ENCODE data around the gene SMC2.

Gene SMC2

DNA sequence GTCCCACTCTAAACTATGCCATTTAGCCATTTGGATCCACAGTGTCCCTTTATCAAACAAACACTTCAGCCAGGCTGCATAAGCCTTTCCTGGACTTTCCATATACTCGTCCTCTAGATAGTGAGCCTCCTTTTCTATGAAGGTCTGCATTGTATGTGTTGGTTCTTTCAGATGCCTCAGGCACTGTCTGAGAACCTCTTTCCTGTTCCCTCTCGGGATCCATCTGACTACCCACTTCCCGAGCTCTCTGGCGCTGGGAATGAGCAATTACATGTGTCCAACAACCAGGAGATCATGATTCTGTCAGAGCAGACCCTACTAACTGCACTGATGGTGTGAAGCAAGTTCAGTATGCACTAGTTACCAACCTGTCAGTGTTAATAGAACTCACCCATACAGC is 14.2 kb downstream of the SMC2 start:
- Histone ChIP-seq H3K9me3 (ENCODE audit: low read length) (no peaks in the 10 kb centered on the region), H3K27me3 (ENCODE audit: control insufficient read depth in 1 of 2, insufficient read depth in 2 of 2, low read length in 2 of 2) (no peaks in the 10 kb centered on the region), H3K4me1 (ENCODE audit: insufficient read depth, low read length) (no peaks in the 10 kb centered on the region), H3K4me3 (ENCODE audit: low read depth in 1 of 2, low read length in 2 of 2) (no peak overlapping the region), H3K36me3 (ENCODE audit: insufficient read depth, low read length) (peaks cover 14% of the 10 kb centered on the region), H3K27ac (ENCODE audit: low read depth, low read length) (no peak overlapping the region), H3K9ac (ENCODE audit: low read length) (no peak overlapping the region)

DNA sequence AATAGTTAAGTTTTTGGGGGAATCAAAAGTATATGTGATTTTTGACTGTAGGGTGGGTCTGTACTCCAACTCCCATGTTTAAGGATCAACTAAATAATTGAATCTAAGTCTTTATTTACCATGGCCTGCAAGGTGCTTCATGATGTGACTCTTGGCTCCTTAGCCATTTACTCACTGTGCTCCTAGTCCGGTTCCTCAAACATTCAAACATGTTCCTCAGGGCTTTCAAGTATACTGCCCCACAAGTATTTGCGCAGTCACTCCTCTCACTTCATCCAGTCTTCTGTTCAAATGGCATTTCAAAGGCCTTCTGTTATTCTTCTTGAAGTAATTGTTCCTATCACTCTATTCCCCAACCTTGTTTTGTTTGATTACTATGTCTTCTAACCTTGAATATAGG is 16.4 kb downstream of the SMC2 start:
- H3K27ac ChIP-seq (ENCODE audit: low read depth, low read length): no peak overlapping the region
- peaks cover 5% of the 10 kb centered on the region for H3K36me3 ChIP-seq (ENCODE audit: insufficient read depth, low read length)
- H3K4me1 ChIP-seq (ENCODE audit: insufficient read depth, low read length): no peaks in the 10 kb centered on the region
- no peaks in the 10 kb centered on the region for H3K27me3 ChIP-seq (ENCODE audit: control insufficient read depth in 1 of 2, insufficient read depth in 2 of 2, low read length in 2 of 2)
- H3K4me3 ChIP-seq (ENCODE audit: low read depth in 1 of 2, low read length in 2 of 2): no peak overlapping the region
- no peaks in the 10 kb centered on the region for H3K9me3 ChIP-seq (ENCODE audit: low read length)
- H3K9ac ChIP-seq (ENCODE audit: low read length): no peak overlapping the region

- Histone ChIP-seq H3K9me3 (ENCODE audit: low read length) (no peaks in the 10 kb centered on the region), H3K4me3 (ENCODE audit: low read depth in 1 of 2, low read length in 2 of 2) (no peak overlapping the region), H3K27me3 (ENCODE audit: control insufficient read depth in 1 of 2, insufficient read depth in 2 of 2, low read length in 2 of 2) (no peaks in the 10 kb centered on the region), H3K36me3 (ENCODE audit: insufficient read depth, low read length) (peaks cover 23% of the 10 kb centered on the region), H3K4me1 (ENCODE audit: insufficient read depth, low read length) (no peaks in the 10 kb centered on the region), H3K27ac (ENCODE audit: low read depth, low read length) (no peak overlapping the region), H3K9ac (ENCODE audit: low read length) (no peak overlapping the region)
Measured at GRCh38 chr9:104118916-104119315, 24.8 kb downstream of the SMC2 start.

DNA sequence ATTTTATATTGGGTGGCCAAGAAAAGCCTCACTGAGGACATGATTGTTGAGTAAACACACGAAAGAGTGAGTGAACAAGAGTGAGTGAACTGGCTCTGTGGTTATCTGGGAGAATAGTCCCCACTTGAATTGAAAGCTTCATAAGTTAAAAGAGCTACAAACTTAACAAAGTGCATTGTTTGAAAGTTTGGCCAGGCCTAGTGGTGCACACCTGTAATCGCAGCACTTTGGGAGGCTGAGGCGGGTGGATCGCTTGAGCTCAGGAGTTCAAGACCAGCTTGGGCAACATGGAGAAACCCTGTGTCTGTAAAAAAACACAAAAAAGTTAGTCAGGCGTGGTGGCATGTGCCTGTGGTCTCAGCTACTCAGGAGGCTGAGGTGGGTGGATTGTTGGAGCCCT is 26.9 kb downstream of the SMC2 start:
- no peak overlapping the region for H3K4me3 ChIP-seq (ENCODE audit: low read depth in 1 of 2, low read length in 2 of 2)
- no peaks in the 10 kb centered on the region for H3K27me3 ChIP-seq (ENCODE audit: control insufficient read depth in 1 of 2, insufficient read depth in 2 of 2, low read length in 2 of 2)
- no peak overlapping the region for H3K27ac ChIP-seq (ENCODE audit: low read depth, low read length)
- H3K36me3 ChIP-seq (ENCODE audit: insufficient read depth, low read length): peaks cover 26% of the 10 kb centered on the region
- no peak overlapping the region for H3K9ac ChIP-seq (ENCODE audit: low read length)
- H3K9me3 ChIP-seq (ENCODE audit: low read length): no peaks in the 10 kb centered on the region
- H3K4me1 ChIP-seq (ENCODE audit: insufficient read depth, low read length): no peaks in the 10 kb centered on the region

DNA sequence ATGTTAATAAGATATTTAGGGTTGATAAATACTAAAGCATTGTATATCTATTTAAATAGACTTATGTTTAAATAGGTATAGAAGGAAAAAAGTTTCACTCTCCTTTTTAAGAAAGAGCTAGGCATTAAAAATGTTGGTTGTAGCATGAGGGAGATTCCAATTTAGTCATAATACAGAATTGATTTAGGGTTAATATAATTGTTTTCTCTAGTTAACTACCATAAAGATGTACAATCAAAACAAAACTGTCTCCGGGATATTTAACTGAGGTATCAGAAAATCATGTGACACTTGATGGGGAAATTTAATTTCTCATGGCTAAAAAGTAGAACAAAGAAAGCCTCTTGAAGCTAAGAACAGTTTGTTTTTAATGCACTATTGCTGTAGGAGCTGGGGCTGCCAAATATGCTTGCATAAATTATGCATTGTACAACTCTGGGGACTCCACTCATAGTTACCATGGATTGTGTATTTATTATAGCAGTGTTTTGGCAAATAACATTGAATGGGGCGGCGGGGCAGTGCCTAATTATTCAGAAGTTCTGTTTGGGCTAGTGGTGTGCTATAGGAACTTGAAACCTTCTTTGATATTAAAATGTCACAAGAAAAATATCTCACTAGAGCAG is 44.2 kb downstream of the SMC2 start:
- Histone ChIP-seq H3K27me3 (ENCODE audit: control insufficient read depth in 1 of 2, insufficient read depth in 2 of 2, low read length in 2 of 2) (no peaks in the 10 kb centered on the region), H3K9ac (ENCODE audit: low read length) (no peak overlapping the region), H3K27ac (ENCODE audit: low read depth, low read length) (no peak overlapping the region), H3K9me3 (ENCODE audit: low read length) (peaks cover 5% of the 10 kb centered on the region), H3K4me3 (ENCODE audit: low read depth in 1 of 2, low read length in 2 of 2) (no peak overlapping the region), H3K4me1 (ENCODE audit: insufficient read depth, low read length) (no peaks in the 10 kb centered on the region), H3K36me3 (ENCODE audit: insufficient read depth, low read length) (peaks cover 12% of the 10 kb centered on the region)

DNA sequence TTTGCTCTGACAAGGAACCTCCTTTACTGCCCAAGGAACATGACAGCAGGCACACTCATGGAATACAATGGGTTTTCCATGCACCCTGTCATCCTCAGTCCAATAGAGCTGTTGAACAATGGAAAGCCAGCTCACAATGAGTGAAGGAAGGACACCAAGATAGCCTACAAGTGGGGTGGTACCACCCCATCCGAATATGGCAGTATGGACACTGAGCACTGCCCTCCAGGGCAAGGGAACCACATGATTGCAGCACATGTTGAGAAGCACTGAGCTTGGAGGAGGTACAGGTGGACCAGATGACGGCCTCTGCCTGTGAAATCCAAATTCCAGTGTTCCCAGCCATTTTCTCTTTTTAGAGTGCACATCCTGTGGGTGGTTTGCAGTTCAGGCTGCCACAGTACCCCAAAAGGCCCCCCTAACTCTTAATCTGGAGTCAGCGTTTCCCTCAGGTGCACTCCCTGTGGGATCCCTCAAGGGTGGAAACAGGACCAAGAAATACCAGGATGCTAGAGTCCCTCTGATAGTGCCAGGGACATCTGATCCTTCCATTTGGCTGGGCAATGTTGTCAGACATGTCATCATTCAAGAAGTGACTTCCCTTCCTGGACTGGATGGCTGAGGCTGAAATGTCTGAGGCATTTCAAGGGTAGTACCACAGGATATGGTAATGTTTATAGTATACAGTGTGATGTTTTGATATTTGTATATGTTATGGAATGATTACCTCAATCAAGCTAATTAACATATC is 48.9 kb downstream of the SMC2 start:
- Histone ChIP-seq H3K27me3 (ENCODE audit: control insufficient read depth in 1 of 2, insufficient read depth in 2 of 2, low read length in 2 of 2) (no peaks in the 10 kb centered on the region), H3K36me3 (ENCODE audit: insufficient read depth, low read length) (no peaks in the 10 kb centered on the region), H3K9ac (ENCODE audit: low read length) (no peak overlapping the region), H3K27ac (ENCODE audit: low read depth, low read length) (no peak overlapping the region), H3K9me3 (ENCODE audit: low read length) (no peaks in the 10 kb centered on the region), H3K4me3 (ENCODE audit: low read depth in 1 of 2, low read length in 2 of 2) (no peak overlapping the region), H3K4me1 (ENCODE audit: insufficient read depth, low read length) (no peaks in the 10 kb centered on the region)

GRCh38 chr9:104143550-104143910 is 49.4 kb downstream of the SMC2 start:
- H3K27ac ChIP-seq (ENCODE audit: low read depth, low read length): no peak overlapping the region
- H3K4me1 ChIP-seq (ENCODE audit: insufficient read depth, low read length): no peaks in the 10 kb centered on the region
- H3K9ac ChIP-seq (ENCODE audit: low read length): no peak overlapping the region
- no peak overlapping the region for H3K4me3 ChIP-seq (ENCODE audit: low read depth in 1 of 2, low read length in 2 of 2)
- no peaks in the 10 kb centered on the region for H3K36me3 ChIP-seq (ENCODE audit: insufficient read depth, low read length)
- H3K27me3 ChIP-seq (ENCODE audit: control insufficient read depth in 1 of 2, insufficient read depth in 2 of 2, low read length in 2 of 2): no peaks in the 10 kb centered on the region
- H3K9me3 ChIP-seq (ENCODE audit: low read length): no peaks in the 10 kb centered on the region

DNA sequence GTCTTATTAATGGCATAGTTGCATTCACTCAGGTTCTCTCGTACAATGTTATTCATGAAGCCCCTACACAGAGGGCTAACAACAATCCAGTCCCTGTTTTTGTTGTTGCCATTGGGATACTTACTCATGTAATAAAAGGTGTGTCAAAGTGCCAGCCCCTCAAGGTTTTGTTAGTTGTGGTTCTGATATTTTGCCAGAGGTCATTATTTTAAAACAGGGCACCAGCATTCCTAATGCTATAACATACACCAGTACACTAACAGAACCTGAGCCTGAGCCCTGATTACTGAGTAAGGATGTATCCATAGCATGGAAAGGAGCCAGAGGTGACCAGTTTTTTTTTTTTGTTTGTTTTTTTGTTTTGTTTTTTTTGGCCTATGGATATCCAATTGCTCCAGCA is 50.2 kb downstream of the SMC2 start:
- no peaks in the 10 kb centered on the region for H3K27me3 ChIP-seq (ENCODE audit: control insufficient read depth in 1 of 2, insufficient read depth in 2 of 2, low read length in 2 of 2)
- no peaks in the 10 kb centered on the region for H3K9me3 ChIP-seq (ENCODE audit: low read length)
- no peaks in the 10 kb centered on the region for H3K4me1 ChIP-seq (ENCODE audit: insufficient read depth, low read length)
- H3K36me3 ChIP-seq (ENCODE audit: insufficient read depth, low read length): no peaks in the 10 kb centered on the region
- no peak overlapping the region for H3K27ac ChIP-seq (ENCODE audit: low read depth, low read length)
- no peak overlapping the region for H3K4me3 ChIP-seq (ENCODE audit: low read depth in 1 of 2, low read length in 2 of 2)
- H3K9ac ChIP-seq (ENCODE audit: low read length): no peak overlapping the region

DNA sequence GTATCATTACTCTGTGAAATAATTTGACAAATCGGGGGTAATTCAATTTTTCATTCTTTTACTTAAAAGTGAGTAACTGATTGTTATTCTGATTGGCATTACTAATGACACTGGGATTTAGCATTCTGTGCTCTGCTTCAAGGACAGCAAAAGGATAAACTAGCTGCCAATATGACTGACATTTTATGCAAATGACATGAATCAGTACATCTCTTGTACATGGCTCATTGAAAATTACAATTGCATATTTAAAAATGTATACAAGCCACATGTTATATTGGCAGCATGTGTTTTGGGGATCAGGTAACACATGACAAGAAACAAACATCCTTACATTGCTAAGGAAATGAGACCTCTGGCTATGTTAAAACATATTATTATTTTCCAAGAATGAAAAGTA is 79.0 kb downstream of the SMC2 start:
- Histone ChIP-seq H3K27ac (ENCODE audit: low read depth, low read length) (no peak overlapping the region), H3K9ac (ENCODE audit: low read length) (no peak overlapping the region), H3K27me3 (ENCODE audit: control insufficient read depth in 1 of 2, insufficient read depth in 2 of 2, low read length in 2 of 2) (no peaks in the 10 kb centered on the region), H3K36me3 (ENCODE audit: insufficient read depth, low read length) (no peaks in the 10 kb centered on the region), H3K4me3 (ENCODE audit: low read depth in 1 of 2, low read length in 2 of 2) (no peak overlapping the region), H3K4me1 (ENCODE audit: insufficient read depth, low read length) (no peaks in the 10 kb centered on the region), H3K9me3 (ENCODE audit: low read length) (no peaks in the 10 kb centered on the region)

DNA sequence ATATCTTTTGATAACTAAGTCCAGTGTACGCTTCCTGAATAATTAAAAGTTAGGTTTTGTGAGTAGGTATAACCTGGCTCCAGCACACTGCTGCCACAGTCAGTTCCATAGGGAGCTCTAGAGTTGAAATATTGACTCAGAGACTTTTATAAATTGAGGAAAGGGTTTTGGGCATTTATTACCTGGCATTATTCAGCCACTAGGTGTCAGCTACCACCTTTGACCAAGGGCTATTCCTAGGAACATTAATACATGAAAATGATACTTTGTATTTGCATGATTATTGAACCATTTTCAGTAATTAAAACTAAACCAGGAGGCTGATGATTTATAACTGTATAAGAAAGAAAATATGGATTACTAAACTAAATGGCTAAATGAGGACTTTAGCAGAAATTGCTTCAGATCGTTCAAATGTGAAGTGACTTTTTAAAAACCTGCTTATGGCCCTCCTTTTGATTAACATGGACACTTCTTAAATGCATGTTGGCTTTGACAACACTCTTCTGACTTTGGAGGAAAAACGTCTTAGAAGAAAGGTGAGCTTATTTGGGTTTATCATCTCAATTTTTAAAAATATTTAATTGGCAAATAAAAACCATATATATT is 83.0 kb downstream of the SMC2 start:
- no peak overlapping the region for H3K4me3 ChIP-seq (ENCODE audit: low read depth in 1 of 2, low read length in 2 of 2)
- no peaks in the 10 kb centered on the region for H3K4me1 ChIP-seq (ENCODE audit: insufficient read depth, low read length)
- H3K9ac ChIP-seq (ENCODE audit: low read length): no peak overlapping the region
- no peaks in the 10 kb centered on the region for H3K9me3 ChIP-seq (ENCODE audit: low read length)
- no peaks in the 10 kb centered on the region for H3K36me3 ChIP-seq (ENCODE audit: insufficient read depth, low read length)
- H3K27ac ChIP-seq (ENCODE audit: low read depth, low read length): no peak overlapping the region
- no peaks in the 10 kb centered on the region for H3K27me3 ChIP-seq (ENCODE audit: control insufficient read depth in 1 of 2, insufficient read depth in 2 of 2, low read length in 2 of 2)

- no peaks in the 10 kb centered on the region for H3K9me3 ChIP-seq (ENCODE audit: low read length)
- H3K4me3 ChIP-seq (ENCODE audit: low read depth in 1 of 2, low read length in 2 of 2): no peak overlapping the region
- H3K27ac ChIP-seq (ENCODE audit: low read depth, low read length): no peak overlapping the region
- H3K4me1 ChIP-seq (ENCODE audit: insufficient read depth, low read length): no peaks in the 10 kb centered on the region
- no peaks in the 10 kb centered on the region for H3K36me3 ChIP-seq (ENCODE audit: insufficient read depth, low read length)
- no peaks in the 10 kb centered on the region for H3K27me3 ChIP-seq (ENCODE audit: control insufficient read depth in 1 of 2, insufficient read depth in 2 of 2, low read length in 2 of 2)
- no peak overlapping the region for H3K9ac ChIP-seq (ENCODE audit: low read length)
Measured at GRCh38 chr9:104177676-104178075, 83.6 kb downstream of the SMC2 start.
